ENCODE results near the gene CCNI2.

DNA sequence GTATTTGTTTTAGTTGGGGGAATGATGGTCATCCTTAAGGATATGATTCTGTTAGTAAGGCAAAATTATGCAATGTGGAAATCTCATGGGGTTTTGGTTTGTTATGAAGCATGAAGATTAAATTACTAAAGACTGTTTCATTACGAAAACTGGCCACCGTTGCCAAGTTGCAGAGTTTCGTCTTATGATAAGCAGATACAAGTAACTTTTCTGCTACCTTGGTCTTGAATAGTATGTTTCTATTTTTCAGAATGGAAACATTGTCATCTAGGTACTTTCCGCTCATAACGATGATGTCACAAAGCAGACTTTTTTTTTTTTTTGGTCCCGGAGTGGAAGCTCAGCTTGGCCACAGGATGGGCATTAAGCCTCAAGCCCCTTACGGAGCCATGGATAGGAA lies 4.2 kb downstream of the CCNI2 start:
- TF ChIP-seq ZEB2 (IDR thresholded peaks at IDR 0.05) (no peak), MXI1 (IDR thresholded peaks at IDR 0.05; ENCODE audit: low read depth, low read length) (no peak), ZNF76 (CRISPR knock-in tag; IDR thresholded peaks at IDR 0.05; ENCODE audit: borderline replicate concordance) (no peak), SMARCA4 (IDR thresholded peaks at IDR 0.05) (no peak), ZBTB8A (IDR thresholded peaks at IDR 0.05; ENCODE audit: partially characterized antibody) (no peak), SMARCC2 (IDR thresholded peaks at IDR 0.05; ENCODE audit: low read depth) (no peak), PURB (CRISPR knock-in tag; IDR thresholded peaks at IDR 0.05; ENCODE audit: low read depth) (no peak), NFYB (IDR thresholded peaks at IDR 0.05; ENCODE audit: extremely low read depth, insufficient read length) (no peak), RFX1 (IDR thresholded peaks at IDR 0.05) (no peak)
- TF ChIP-seq, protein P1, sequence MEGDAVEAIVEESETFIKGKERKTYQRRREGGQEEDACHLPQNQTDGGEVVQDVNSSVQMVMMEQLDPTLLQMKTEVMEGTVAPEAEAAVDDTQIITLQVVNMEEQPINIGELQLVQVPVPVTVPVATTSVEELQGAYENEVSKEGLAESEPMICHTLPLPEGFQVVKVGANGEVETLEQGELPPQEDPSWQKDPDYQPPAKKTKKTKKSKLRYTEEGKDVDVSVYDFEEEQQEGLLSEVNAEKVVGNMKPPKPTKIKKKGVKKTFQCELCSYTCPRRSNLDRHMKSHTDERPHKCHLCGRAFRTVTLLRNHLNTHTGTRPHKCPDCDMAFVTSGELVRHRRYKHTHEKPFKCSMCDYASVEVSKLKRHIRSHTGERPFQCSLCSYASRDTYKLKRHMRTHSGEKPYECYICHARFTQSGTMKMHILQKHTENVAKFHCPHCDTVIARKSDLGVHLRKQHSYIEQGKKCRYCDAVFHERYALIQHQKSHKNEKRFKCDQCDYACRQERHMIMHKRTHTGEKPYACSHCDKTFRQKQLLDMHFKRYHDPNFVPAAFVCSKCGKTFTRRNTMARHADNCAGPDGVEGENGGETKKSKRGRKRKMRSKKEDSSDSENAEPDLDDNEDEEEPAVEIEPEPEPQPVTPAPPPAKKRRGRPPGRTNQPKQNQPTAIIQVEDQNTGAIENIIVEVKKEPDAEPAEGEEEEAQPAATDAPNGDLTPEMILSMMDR (IDR thresholded peaks at IDR 0.05 in 2 of 3, conservative IDR thresholded peaks at IDR 0.05 in 1 of 3; ENCODE audit: insufficient read depth in 2 of 3, low read depth in 1 of 3, low read length in 3 of 3): no peak
- TF ChIP-seq, protein P2, sequence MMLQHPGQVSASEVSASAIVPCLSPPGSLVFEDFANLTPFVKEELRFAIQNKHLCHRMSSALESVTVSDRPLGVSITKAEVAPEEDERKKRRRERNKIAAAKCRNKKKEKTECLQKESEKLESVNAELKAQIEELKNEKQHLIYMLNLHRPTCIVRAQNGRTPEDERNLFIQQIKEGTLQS (IDR thresholded peaks at IDR 0.05): no peak
- TF ChIP-seq, protein P2 (CRISPR knock-in tag; conservative IDR thresholded peaks at IDR 0.05): no peak
- TF ChIP-seq, protein P3, sequence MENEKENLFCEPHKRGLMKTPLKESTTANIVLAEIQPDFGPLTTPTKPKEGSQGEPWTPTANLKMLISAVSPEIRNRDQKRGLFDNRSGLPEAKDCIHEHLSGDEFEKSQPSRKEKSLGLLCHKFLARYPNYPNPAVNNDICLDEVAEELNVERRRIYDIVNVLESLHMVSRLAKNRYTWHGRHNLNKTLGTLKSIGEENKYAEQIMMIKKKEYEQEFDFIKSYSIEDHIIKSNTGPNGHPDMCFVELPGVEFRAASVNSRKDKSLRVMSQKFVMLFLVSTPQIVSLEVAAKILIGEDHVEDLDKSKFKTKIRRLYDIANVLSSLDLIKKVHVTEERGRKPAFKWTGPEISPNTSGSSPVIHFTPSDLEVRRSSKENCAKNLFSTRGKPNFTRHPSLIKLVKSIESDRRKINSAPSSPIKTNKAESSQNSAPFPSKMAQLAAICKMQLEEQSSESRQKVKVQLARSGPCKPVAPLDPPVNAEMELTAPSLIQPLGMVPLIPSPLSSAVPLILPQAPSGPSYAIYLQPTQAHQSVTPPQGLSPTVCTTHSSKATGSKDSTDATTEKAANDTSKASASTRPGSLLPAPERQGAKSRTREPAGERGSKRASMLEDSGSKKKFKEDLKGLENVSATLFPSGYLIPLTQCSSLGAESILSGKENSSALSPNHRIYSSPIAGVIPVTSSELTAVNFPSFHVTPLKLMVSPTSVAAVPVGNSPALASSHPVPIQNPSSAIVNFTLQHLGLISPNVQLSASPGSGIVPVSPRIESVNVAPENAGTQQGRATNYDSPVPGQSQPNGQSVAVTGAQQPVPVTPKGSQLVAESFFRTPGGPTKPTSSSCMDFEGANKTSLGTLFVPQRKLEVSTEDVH (IDR thresholded peaks at IDR 0.05; ENCODE audit: low read depth, partially characterized antibody): no peak
- TF ChIP-seq, protein P4, sequence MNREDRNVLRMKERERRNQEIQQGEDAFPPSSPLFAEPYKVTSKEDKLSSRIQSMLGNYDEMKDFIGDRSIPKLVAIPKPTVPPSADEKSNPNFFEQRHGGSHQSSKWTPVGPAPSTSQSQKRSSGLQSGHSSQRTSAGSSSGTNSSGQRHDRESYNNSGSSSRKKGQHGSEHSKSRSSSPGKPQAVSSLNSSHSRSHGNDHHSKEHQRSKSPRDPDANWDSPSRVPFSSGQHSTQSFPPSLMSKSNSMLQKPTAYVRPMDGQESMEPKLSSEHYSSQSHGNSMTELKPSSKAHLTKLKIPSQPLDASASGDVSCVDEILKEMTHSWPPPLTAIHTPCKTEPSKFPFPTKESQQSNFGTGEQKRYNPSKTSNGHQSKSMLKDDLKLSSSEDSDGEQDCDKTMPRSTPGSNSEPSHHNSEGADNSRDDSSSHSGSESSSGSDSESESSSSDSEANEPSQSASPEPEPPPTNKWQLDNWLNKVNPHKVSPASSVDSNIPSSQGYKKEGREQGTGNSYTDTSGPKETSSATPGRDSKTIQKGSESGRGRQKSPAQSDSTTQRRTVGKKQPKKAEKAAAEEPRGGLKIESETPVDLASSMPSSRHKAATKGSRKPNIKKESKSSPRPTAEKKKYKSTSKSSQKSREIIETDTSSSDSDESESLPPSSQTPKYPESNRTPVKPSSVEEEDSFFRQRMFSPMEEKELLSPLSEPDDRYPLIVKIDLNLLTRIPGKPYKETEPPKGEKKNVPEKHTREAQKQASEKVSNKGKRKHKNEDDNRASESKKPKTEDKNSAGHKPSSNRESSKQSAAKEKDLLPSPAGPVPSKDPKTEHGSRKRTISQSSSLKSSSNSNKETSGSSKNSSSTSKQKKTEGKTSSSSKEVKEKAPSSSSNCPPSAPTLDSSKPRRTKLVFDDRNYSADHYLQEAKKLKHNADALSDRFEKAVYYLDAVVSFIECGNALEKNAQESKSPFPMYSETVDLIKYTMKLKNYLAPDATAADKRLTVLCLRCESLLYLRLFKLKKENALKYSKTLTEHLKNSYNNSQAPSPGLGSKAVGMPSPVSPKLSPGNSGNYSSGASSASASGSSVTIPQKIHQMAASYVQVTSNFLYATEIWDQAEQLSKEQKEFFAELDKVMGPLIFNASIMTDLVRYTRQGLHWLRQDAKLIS (CRISPR knock-in tag; IDR thresholded peaks at IDR 0.05): no peak
- TF ChIP-seq, protein P5, sequence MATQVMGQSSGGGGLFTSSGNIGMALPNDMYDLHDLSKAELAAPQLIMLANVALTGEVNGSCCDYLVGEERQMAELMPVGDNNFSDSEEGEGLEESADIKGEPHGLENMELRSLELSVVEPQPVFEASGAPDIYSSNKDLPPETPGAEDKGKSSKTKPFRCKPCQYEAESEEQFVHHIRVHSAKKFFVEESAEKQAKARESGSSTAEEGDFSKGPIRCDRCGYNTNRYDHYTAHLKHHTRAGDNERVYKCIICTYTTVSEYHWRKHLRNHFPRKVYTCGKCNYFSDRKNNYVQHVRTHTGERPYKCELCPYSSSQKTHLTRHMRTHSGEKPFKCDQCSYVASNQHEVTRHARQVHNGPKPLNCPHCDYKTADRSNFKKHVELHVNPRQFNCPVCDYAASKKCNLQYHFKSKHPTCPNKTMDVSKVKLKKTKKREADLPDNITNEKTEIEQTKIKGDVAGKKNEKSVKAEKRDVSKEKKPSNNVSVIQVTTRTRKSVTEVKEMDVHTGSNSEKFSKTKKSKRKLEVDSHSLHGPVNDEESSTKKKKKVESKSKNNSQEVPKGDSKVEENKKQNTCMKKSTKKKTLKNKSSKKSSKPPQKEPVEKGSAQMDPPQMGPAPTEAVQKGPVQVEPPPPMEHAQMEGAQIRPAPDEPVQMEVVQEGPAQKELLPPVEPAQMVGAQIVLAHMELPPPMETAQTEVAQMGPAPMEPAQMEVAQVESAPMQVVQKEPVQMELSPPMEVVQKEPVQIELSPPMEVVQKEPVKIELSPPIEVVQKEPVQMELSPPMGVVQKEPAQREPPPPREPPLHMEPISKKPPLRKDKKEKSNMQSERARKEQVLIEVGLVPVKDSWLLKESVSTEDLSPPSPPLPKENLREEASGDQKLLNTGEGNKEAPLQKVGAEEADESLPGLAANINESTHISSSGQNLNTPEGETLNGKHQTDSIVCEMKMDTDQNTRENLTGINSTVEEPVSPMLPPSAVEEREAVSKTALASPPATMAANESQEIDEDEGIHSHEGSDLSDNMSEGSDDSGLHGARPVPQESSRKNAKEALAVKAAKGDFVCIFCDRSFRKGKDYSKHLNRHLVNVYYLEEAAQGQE (IDR thresholded peaks at IDR 0.05; ENCODE audit: borderline replicate concordance): no peak
- TF ChIP-seq, protein P5 (CRISPR knock-in tag; IDR thresholded peaks at IDR 0.05; ENCODE audit: low read depth): no peak

Measured in K562 (cell line).